NB4 (cell line): ENCODE data around the gene SPHK2.

Experiments used
- CTCF ChIP-seq: IDR thresholded peaks from one replicate; pipeline ENCODE4 v1.5.1; 2012; ENCODE audit warnings: low read depth, low read length
- MAX ChIP-seq: IDR thresholded peaks from 2 replicates; pipeline ENCODE4 v1.6.1; 2011; ENCODE audit warnings: low read depth, low read length
- MYC ChIP-seq: IDR thresholded peaks from 2 replicates; pipeline ENCODE4 v1.6.1; 2011; ENCODE audit warnings: low read depth, low read length

DNA sequence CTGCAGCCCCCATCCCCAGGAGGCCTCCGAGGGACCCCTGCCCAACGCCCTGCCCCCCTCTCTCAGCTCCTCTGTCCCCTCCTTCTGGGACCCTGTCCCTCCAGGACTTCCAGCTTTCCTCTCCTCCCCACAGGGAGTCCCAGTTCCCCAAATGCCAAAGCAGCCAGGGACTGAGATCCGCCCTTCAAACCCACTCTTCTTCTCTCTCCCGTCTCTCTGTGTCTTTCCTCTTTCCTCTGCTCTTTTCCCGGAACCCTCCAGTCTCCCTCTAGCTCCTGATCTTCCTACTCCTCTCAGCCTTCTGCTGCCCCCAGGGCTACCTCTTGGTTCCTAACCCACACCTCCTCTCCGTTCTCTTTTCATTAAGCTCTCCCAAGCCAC lies 26.3 kb downstream of the SPHK2 start:
- TF ChIP-seq CTCF (no peak), MAX (no peak), MYC (no peak)
